HG03045 (cell line): ENCODE measurements around the gene PDZRN3.

ENCODE experiments used
- ATAC-seq: cut with Tn5 transposase; IDR thresholded peaks from one replicate; pipeline ENCODE4 v1.9.1; 2021; ENCODE audit warnings: mild to moderate bottlenecking, moderate library complexity; ENCODE audit not compliant: unreplicated experiment

PDZRN3 gene

DNA sequence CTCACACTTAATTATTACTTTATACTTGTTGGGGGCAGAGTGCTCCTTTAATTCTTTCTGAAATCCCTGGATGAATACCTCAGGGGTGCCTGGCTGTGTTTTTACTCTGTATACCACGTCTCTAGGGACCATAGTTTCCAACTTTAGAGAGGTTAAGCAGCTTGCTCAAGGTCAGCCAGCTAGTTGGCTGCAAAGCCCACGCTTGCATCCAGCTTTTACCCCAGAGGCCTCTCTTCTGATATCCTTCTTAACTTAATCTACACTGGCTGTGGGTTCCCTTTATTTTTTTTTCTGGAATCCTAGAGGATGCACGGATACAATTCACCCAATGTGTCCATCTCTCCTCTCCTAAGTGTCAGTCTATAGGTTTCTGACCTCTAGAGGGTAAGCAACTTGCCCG lies 1.4 kb downstream of the PDZRN3 start:
- ATAC-seq, result no peak

DNA sequence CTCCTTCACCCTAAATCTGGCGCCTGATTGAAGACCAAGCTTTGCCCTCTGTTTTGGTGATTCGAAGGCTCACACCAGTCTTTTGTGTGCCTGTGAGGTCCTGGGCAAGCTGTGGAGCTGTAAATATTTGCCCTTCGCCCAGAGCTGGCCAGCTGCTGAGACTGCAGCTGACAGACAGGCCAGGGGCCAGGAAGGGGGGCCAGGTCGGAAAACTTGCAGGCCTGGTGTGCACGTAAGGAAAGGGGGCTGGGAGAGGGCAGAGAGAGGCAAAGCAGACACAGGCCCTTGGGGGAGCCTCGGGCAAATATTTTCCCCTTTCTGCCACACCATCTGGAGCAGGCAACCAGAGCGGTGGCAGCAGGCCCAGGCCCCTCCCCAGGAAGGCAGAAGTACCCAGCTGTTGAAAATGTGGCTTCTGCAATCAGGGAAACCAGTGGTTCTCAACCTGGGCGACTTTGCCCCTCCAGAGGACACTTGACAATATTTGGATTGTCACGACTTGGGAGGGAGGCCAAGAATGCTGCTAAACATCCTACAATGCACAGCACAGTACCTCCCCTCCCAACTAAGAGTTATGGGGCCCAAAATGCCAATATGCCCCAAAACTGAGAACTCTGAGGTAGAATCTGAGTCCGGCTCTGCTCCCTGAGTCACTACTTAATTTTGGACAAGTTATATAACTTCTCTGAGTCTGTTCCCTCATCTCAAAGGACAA lies 2.5 kb downstream of the PDZRN3 start:
- ATAC-seq, result no peak

GRCh38 chr3:73621388-73621787 lies 3.4 kb downstream of the PDZRN3 start:
- no peak for ATAC-seq

DNA sequence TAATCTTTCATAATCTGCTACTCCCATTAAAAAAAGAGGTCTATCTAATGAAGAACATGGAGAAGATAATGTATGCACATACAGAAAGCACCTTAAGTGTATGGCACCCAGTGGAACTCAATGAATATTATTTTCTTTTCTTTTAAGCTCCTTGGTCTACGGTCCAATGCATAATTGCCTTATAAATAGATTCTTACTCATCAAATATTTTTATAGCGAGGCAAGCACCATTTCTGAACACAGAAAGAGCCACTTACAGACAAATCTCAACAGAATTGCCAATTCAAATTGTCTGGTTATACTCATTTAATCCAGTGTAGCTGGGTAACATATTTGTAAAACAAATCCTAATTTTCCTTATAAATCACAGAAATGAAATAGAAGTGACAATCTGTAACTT lies 6.3 kb downstream of the PDZRN3 start:
- no peak for ATAC-seq

DNA sequence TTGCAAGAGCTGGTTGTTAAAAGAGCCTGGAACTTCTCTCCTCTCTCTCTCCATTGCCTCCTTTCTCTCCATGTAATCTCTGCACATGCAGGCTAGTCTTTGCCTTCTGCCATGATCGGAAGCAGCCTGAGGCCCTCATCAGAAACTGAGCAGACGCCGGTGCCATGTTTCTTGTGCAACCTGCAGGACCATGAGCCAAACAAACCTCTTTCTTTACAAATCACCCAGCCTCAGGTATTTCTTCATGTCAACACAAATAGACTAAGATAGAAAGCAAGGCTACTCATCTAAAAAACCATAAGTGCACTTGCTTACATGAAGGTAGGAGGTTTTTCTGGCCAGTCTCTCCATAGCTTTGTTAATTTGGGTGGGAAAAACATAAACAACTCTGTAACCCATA lies 8.7 kb downstream of the PDZRN3 start:
- ATAC-seq, result no peak

DNA sequence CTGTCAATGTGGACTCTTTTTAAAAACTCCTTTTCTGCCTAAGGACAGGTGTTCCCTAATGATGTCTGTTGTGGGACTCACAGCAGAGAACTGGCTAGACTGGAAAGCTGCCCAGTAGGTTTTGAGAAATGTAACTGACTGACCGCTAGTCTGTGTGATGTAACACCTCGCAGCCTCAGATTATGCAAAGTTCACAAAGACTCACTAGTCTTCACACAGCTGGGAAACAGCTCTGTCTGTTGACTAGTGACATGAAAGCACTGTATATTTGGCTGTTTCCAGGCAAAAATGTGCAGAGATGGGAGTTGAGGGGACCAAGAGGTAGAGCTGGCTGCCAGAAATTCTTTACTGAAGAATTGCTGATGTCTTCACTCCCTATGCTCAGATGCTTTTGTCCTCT lies 10.3 kb downstream of the PDZRN3 start:
- no peak for ATAC-seq

DNA sequence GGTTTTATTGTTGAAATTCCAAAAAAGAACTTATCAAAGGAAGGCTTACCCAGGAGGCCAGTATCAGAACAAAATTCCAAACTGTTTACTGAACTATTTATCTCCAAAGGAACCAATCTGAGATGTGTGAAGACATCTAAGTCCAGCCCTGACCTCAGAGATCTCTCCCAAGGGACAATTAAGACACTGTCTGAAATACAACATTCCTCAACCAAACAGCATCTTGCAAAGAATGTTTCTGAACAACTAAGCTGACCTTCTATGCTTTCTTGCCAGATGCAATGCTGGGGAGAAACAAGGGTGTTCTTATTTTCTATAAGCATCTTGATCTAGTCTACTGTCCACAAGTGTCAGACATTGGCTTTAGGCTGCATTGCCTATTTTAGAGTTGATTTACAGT lies 13.6 kb downstream of the PDZRN3 start:
- no peak for ATAC-seq

DNA sequence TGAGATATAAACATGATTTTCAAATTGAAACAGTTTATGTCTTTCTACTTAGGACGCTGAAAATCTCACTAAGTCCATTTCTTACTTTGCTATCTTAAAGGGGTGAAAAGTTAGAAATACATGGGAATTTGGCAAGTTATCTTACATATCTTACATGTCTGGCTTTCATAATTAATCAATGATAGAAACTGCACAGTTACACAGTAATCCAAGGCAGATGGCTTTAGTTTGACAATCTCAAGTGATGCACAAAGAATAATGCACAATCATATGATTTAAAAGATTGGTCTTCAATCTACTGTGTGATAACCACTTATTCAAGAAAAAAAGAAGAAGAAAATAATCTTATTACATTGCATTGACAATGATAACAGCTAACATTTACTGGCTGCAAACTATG lies 14.2 kb downstream of the PDZRN3 start:
- ATAC-seq, result no peak

DNA sequence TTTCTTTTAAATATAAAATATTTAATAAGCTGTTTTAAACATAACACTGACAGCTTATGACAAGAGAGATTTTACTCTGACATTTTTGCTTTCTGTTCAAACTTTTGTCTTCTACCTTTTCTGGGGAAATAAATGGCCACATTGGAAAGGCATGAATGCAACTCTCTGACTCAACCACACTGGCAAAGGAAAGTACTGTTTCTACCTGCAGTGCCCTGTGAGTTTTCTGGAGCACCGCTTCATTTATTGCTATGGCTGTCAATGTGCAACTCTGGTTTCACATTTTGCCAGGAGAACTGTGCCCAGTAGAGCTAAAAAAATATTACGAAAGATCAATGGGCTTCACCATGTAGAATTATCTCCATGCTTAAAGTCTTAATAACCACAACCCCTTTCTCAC lies 15.1 kb downstream of the PDZRN3 start:
- no peak for ATAC-seq

DNA sequence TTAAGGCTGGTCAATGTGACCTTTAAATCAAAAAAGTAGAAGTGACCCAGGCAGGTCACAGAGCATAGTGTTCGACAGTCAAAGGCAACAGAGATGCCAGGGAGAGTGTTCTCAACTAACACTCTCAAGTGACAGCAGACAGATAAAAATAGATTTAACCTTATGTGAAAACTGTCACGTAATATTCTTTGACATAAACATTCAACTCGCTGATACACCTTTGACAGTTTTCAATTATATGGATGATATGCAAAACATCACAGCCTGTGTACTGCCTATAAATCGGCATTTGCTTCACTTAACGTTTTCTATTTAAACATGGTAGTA lies 15.5 kb downstream of the PDZRN3 start:
- no peak for ATAC-seq

DNA sequence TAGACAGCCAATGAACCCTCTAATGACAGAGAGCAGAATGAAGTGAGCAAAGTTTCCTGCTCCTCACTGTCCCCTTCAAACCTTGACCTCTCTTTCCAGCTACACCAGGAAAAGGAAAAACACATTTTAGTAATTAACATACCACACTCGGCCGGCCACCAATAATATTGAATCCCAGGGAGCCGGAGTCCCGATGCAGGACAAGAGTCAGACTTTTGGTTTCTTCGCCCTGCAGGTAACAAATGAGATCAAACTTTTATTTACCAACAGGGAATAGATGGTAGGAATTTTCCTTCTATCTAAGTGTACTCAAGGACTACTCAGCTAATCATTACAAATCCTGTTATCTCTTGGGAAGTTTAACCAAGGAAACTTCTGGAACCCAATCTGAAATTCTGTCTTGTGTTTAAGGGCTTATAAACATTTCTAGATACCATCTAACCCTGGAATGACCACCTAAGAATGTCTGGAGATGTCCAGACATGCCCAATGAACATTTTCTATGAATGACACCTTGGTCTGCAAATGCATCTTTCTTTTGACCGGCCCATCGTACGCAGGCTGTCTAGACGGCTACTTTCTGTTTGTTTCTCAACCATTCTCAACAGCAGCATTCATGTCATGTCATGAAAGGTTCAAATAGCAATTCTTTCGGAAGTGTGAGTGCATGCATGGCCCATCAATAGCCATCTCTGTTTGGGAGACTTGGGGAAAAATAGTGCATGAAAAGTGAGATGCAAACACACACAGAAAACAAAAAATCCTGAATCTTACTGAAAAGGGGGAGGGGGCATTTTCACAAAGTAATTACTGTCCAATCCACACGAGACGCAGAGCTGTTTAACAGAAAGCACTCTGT lies 16.1 kb downstream of the PDZRN3 start:
- no peak for ATAC-seq

- ATAC-seq, result no peak
Measured at GRCh38 chr3:73605861-73606260, 18.9 kb downstream of the PDZRN3 start.

DNA sequence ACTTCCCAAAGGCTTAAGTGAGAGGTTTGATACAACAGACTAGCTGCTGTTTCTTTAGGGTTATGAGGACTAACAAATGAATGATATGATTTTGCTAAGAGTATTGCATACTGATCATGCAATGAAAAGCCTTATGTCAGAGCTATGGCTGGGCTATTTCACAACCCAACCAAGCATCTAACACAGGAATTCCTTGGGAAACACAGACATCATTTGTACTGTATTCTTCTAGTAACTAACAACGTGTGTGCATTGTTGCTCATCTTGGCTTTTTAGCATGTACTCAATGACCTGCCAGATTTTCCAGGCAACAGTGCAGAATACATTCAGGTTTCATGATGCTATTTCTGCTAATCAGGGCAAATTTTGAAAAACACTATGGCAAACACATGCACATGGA lies 19.3 kb downstream of the PDZRN3 start:
- ATAC-seq, result no peak

DNA sequence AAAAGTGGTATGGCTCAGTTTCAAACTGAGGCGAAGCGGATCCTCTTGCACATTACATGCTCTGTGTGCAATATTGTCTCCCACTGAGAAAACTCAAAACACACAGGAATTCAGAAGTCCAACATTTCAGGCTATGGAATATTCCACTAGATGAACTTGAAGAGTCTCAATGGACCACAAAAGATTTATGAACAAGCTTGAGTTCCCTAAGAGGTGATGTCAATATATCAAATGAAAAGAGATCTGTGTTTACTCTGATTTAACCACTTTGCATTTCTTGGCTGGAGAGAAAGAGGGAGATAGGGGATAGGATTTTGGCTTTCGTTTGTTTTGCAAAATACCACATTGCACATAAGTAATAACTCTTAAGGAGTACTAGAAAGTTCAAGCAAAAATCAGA lies 20.3 kb downstream of the PDZRN3 start:
- no peak for ATAC-seq

DNA sequence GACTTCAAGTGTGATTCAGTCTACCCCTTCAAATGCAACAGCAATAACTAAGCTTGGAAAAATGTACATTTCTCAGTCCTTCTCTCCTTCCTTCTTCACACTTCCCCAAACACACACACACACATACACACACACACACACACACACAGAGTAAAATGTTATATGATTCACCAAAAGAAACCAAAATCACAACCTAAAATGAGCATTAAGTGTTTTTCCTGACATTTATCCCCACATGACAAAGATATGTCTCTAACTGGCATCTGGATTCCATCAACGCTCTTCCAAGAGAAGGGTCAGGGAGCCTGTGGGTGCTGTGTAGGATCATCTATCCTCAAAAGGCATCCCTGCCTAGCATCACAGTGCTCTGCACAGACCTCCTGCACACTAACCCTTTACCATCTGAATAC lies 21.0 kb downstream of the PDZRN3 start:
- ATAC-seq, result no peak

DNA sequence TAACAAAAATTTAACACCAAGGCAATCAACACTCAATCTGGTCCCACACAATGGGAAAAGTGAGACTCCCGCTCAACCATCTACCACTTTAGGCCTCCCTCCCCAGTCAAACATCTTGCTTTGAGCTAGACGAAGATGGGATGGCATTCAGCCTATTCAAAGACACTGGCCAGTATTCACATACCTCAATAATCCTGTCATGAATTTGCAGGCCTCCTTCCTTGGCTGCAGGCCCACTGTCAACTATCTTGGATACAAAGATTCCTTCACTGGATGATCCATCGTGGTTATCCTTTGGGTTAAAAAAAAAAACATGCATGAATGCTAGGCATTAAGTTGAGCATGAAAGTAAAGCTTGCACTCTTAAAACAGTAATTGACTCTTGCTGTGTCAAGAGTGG lies 22.6 kb downstream of the PDZRN3 start:
- no peak for ATAC-seq

GRCh38 chr3:73601481-73601880 lies 23.3 kb downstream of the PDZRN3 start:
- no peak for ATAC-seq

DNA sequence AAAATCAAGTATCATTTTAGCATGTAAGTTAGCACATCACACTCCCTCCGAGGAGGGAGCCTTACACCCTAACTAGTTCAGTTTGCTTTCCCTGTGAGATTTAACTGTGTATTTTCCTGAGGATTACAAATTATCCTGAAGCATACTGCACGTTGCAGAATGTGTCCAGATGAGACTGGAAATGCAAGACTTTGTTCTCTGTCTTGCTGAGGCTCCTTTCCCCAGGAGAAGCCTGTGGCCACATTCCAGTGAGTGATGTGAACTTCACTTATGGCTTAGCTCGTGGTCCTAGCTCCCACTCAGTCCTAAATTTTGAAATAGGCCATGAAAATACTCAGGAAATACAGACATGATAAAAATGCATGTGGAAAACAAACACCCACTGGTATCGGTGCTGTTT lies 23.7 kb downstream of the PDZRN3 start:
- ATAC-seq, result no peak

- no peak for ATAC-seq
Measured at GRCh38 chr3:73600293-73600938, 24.3 kb downstream of the PDZRN3 start.

GRCh38 chr3:73599605-73600004 lies 25.1 kb downstream of the PDZRN3 start:
- no peak for ATAC-seq

- no peak for ATAC-seq
Measured at GRCh38 chr3:73597476-73597875, 27.3 kb downstream of the PDZRN3 start.
